ENCODE measurements around the gene ACTR3.

Gene ACTR3

GRCh38 chr2:114005110-114005783, 115.4 kb downstream of the ACTR3 start:
- no peak for DNase-seq

- no peak for DNase-seq
These were observed 116.6 kb downstream of the ACTR3 start for GRCh38 chr2:114006460-114006859.

GRCh38 chr2:114007436-114007835, 117.5 kb downstream of the ACTR3 start:
- no peak for DNase-seq

- DNase-seq = no peak
These were observed 118.8 kb downstream of the ACTR3 start for GRCh38 chr2:114008720-114009119.

GRCh38 chr2:114009205-114009944, 119.5 kb downstream of the ACTR3 start:
- no peak for DNase-seq

- no peak for DNase-seq
These were observed 120.1 kb downstream of the ACTR3 start for GRCh38 chr2:114010001-114010400.

GRCh38 chr2:114011713-114012112, 121.8 kb downstream of the ACTR3 start:
- no peak for DNase-seq

Data from CD4-positive, alpha-beta T cell treated with Interleukin-6 for 4 hours (primary cell).